Measurements from ENCODE around the gene PCSK4. TPM values are rescaled to one million over a fixed set of nuclear protein-coding genes. Genes with fewer than 3 reads are reported as not detected.
A peak's percentile ranks its signal among the peaks of the same experiment; 100 is the strongest.
"Not testable (repeated sequence)": the region's sequence is repeated elsewhere in the genome, so short reads cannot be mapped to it uniquely, and the experiment has no call there.

Gene PCSK4
- total RNA-seq, 2 donors from 2014 or later: 8.4 to 9.4 TPM

DNA sequence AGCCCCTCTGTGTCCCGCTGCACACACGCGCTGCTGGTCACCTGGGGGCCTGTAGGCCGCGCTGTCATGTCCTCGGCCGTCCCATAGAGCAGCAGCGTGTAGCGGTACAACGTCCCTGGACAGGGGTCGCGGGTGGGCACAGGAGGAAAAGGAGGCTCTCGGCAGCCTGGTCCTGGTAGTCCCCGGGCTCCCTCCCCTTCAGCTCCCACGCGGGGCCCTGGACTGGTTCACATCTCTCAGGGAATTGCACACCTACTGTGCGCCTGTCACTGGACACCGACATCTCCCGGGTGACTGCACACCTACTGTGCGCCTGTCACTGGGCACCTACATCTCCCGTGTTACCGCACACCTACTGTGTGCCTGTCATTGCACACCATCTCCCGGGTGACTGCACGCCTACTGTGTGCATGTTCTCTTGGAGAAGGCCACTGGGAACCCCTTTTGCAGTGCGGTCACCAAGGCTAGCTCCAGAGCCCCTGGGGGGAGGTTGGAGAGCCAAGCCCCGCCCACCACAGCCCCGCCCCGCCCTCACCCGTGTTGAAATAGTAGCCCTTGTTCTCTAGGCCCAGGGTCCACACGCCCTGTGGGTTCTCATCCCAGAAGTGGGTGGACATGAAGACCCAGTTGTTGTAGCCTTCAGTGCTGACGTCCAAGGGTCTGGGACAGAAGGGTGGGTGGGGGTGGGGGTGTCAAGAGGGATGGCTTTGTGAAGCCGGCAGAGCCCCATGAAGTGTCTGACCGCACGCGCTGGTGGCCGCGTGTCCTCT lies 7.6 kb downstream of the PCSK4 start:
- Mint-ChIP-seq H3K36me3 (peaks cover 6% of the 10 kb centered on the region in 2 donors), H3K27ac (no peak overlapping the region), H3K9me3 (no peaks in the 10 kb centered on the region)
- DNase-seq (ENCODE audit: low spot score in 2 of 2) (no peak), ATAC-seq (no peak)

DNA sequence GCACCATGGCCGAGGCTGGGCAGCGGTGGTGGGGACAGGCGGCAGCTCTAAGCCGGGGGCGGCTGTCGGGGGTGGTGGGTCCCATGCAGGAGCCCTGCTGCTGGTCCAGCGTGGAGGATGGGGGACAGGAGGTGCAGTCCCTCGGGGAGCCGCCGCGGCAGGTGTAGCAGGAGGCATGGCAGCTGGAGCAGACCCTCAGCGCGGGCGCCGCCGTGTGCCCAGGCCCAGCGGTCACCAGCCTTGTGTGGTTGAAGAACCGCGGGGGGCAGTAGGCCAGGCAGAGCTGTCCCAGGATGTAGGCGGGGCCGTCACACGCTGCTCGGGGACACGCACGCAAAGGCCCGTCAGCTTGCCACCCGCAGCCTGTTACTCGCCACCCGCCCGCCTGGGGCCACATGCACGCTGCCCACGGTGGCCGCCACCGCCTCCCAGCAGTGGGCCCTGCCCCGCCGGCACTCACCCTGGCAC lies 8.2 kb downstream of the PCSK4 start:
- no peaks in the 10 kb centered on the region for H3K9me3 Mint-ChIP-seq
- ATAC-seq: no peak
- DNase-seq (ENCODE audit: low spot score in 2 of 2): no peak
- no peak overlapping the region for H3K27ac Mint-ChIP-seq
- H3K36me3 Mint-ChIP-seq: peaks cover 6% of the 10 kb centered on the region in 2 donors

DNA sequence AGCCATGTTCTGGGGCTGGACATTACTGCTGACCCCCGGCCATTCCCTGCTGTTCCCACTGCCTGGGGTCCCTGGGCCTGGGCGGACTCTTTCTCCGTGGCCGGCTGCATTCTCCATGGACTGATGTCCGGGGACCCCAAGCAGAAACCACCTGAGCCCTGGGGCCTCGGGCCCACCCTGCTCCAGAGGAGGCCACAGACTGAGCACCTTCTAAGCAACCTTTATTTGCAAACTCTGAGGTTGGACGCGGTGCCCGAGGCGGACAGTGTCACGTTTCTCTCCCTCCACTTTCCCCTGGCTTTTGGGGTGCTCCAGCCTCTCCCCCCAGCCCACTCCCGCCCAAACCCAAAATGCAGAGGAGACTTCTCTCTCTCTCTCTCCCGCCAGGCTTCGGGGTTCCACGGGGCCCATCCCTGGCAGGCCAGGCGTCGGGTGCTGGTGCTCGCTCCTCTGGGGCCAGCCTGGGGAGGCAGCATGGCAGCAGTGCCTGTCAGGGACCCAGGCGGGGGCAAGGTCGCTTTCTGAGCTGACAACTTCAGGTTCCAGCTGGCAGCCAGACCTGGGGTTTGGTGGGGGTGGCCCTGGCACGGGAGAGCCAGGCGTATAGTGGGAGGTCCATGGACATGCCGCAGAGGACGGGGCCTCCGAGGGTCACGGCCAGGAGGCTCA lies 8.8 kb downstream of the PCSK4 start:
- Mint-ChIP-seq H3K27ac (no peak overlapping the region), H3K9me3 (no peaks in the 10 kb centered on the region), H3K36me3 (peaks cover 6% of the 10 kb centered on the region in 2 donors)
- no peak for DNase-seq (ENCODE audit: low spot score in 2 of 2)
- ATAC-seq: no peak

DNA sequence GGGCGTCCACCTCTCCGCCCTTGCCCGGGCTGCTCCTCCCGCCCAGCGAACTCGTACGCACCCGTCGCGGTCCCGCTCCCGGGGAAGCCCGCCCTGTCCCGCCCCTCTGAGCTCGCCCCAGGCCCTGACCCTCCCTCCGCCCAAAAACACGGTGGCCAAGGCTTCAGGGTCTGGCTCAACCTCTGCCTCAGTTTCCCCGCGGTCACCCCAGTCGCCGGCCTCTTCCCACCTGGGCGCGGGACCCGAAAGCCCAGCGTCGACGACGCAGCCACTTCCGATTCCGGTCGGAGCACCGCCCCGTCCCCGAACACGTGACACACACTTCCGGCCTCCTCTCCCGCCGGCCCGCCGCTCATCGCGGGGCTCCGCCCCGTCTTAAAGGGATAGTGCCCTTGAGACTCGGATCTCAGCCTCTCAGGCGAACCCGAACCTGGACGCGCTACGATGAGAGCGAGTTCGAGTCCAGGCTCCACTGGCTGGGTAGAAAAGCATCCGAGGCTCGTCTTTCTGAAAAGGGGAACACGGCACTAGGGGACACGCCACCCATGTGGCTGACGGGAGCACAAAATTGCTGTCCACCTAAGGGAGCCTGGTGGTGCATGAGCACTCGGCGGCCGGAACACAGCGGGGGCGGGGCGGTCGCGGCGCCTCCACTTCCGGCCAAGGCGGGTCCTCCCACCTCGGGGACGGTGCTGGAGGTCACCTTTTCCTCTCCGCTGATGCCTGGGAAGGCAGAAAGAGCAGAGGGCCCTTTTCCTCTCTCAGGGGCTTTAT lies 11.0 kb downstream of the PCSK4 start, which contains the start of gene C19orf25:
C19orf25 (minus strand) TSS at position 282 of the 774 bp plus-strand sequence. CDS start 312 bp downstream, outside the sequence.
- H3K27ac Mint-ChIP-seq: peak within 1 kb of the TSS; percentile 86 to 96
- no peaks in the 10 kb centered on the region for H3K9me3 Mint-ChIP-seq
- ATAC-seq (peak; percentile 98 to 99), DNase-seq (ENCODE audit: low spot score in 2 of 2) (peak; percentile 92 to 94)
- peaks cover 6% of the 10 kb centered on the region in 2 donors for H3K36me3 Mint-ChIP-seq

DNA sequence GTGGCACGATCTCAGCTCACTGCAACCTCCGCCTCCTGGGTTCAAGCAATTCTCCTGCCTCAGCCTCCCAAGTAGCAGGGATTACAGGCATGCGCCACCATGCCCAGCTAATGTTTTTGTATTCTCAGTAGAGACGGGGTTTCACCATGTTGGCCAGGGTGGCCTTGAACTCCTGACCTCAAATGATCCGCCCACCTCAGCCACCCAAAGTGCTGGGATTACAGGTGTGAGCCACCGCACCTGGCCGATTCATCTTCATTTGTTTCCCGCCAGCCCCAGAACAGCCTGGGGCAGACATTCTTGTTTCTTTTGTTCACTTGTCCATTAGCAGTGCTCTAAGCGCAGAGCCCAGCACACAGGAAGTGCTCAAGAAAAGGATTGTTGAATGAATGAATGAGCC lies 13.1 kb downstream of the PCSK4 start:
- H3K27ac Mint-ChIP-seq: peak overlapping the region in 1 of 2 donors; percentile 62
- H3K36me3 Mint-ChIP-seq, ATAC-seq: not testable (repeated sequence)

DNA sequence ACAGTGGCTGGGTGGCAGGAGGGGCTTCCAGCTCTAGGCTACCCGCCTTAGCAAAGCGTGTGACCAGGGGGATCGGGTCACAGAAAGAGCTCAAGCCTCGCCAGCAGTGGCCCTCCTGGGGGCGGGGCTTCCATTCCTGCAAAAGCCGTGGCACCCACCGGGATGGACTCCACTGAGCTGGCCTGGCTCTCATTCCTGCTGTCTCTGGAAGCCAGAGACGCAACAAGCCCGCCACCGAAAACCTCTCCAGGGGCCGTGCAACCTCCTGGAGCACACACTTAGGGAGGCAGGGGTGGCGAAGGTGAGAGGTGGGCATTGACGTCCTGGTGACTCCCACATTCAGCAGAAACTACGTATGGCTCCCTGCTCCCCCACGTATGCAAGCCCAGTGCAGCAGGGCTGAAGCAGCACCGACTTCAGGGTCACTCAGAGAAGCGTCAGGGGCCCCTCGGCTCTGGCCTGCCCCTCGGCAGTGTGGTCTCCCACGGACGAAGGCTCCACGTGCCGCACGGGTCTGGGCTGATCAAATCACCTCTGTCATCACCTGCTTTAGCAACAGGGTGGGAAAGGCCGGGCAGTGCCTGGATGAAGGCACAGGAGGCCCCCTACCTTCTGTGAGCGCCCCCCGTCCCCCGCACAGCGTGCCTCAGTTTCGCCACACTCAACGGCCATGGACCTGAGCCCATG lies 14.3 kb downstream of the PCSK4 start:
- no peak overlapping the region for H3K27ac Mint-ChIP-seq
- H3K36me3 Mint-ChIP-seq: peaks cover 6% of the 10 kb centered on the region in 2 donors
- DNase-seq (ENCODE audit: low spot score in 2 of 2): no peak
- H3K9me3 Mint-ChIP-seq: no peaks in the 10 kb centered on the region
- no peak for ATAC-seq

More for the DNA sequence above, 13.1 kb downstream of the PCSK4 start:
- not testable (repeated sequence) for H3K9me3 Mint-ChIP-seq; DNase-seq (ENCODE audit: low spot score in 2 of 2)

DNA sequence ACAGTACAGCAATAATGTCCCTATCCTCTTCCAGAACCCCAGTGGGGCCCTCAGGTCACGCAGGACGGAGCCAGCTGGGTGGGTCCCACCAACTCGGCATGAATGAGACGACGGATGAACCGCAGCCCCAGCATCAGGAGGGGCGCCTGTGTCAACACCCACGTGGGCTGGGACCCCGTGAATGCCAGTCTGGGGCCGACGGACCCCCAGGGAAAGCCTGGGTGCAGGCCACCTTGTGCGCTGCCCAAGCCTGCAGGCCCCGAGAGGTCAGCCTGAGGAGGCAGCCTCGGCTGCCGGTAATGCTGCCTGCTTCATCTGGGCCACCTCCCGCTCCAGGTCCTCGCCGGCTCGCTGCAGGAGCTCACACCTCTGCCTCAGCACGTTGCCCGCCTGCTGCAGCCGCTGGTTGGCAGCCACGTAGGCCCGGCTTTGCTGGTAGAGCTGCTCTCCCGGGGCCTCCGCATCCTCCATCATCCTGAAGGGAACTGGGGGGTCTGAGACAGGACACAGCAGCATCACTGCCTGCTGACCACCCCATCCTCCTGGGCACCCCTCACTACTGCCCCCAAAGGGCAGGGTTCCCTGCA lies 15.3 kb downstream of the PCSK4 start:
- no peak for ATAC-seq
- no peak for DNase-seq (ENCODE audit: low spot score in 2 of 2)
- no peaks in the 10 kb centered on the region for H3K9me3 Mint-ChIP-seq
- peaks cover 6% of the 10 kb centered on the region in 2 donors for H3K36me3 Mint-ChIP-seq
- no peak overlapping the region for H3K27ac Mint-ChIP-seq

DNA sequence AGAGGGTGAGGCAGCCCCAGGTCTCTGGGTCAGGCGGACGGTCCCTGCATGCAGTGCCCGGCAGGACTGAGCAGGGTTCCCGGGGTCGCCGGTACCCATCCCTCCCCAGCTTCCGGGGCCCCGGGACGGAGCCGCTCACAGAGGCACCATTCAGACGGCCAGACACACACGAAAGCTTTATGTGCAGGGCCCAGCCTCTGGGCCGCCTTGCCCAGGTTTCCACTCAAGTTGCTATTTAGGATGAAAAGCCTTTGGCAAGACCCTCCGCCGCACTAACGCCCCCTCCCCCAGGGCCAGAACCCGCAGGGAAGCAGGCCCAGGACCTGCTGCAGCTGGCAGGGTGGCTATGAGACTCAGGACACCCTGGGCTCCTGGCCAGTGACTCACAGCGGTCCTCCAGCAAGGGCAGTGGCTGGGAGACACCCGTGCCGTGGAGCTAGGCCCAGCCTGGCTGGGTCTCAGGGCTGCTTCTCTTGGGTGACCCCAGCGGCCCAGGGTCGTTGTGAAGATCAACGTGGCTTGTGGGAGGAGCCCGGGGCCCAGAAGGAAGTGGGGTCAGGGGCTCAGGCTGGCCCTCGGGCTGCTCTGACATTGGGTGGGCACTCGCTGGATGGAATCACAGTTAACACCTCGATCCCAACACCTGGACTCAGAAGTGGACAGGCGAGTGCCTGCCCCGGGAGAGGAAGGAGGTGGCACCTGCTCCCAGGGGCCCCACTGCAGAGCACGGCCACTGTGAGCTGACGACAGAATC lies 16.0 kb downstream of the PCSK4 start:
- DNase-seq (ENCODE audit: low spot score in 2 of 2): no peak
- no peaks in the 10 kb centered on the region for H3K9me3 Mint-ChIP-seq
- ATAC-seq: no peak
- no peak overlapping the region for H3K27ac Mint-ChIP-seq
- H3K36me3 Mint-ChIP-seq: peaks cover 5% of the 10 kb centered on the region in 2 donors

DNA sequence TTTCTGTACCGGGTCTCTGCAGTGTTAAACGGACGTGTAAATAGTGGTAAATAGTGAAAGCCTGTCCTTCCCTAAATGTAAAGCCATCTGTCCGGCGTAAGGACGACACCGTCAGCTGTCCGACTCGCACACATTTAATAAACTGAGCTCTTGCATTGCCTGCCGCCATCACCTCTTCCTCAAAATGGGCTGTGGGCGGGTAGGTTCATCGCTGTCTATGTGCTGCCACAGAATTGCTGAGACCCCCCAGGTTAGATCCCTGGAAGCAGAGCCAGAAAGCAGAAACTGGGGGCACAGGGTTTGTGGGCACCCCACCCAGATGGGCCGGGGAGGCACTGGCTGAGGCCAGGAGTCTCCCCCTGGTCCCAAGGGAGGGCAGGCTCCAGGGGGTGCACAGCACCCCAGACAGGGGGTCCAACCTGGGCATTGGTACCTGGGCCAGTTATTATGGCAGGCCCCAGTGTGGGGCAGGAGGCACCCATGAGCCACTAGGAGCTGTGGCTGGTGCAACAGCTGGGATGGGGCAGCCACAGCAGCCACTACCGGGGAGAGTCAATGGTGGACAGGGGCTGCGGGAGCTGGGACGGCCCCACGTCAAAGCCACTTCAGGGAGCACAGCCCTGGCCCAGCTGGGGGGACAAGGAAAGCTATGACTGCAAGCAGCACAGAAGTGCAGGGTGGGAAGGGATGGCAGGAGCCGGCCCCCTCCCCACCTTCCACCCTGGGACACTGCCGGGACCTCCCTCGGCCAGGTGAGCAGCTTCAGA lies 16.9 kb downstream of the PCSK4 start:
- H3K36me3 Mint-ChIP-seq: no peaks in the 10 kb centered on the region

DNA sequence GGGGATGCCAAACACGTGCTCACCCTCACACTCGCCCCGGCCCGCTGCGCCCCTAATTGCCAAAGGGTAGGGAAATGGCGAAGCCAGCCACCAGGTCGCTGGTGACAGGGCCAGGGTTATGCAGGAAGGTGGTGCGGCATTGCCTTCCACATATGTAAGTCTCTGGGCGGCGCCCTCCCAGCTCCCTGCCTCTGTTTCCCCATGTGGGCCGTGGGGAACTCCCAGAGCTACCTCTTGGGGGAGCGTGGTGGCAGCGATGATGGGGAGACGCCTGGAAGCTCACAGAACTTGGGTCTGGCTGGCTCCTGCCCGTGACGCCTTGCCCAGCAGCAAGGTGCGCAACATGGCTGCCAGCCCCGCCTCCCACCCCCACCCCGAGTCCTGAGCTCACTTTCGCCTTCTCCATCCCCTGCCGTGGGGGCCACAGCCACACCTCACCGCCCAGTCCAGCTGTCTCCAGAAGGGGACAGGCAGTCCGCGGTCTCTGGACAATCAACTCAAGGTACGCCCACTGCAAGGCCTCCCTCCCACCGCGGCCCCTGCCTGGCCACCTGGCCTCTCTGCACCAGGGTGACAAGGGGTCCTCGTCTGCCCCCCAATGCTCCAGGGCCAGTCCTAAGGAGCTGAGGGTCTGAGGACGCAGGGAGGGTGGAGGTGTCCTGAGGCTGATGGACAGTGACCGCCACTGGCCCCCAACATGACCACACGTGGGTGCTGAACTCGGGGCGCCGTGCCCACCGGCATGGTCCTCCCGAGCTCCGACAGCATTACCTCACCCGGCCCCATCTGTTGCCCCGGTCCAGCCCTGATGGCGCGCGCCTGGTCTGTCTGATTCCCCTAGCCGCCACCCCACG lies 17.7 kb downstream of the PCSK4 start:
- Mint-ChIP-seq H3K36me3 (no peaks in the 10 kb centered on the region), H3K9me3 (no peaks in the 10 kb centered on the region), H3K27ac (no peak overlapping the region)
- DNase-seq (ENCODE audit: low spot score in 2 of 2): no peak
- ATAC-seq: no peak

More for the DNA sequence above, 16.9 kb downstream of the PCSK4 start:
- no peak overlapping the region for H3K27ac Mint-ChIP-seq
- DNase-seq (ENCODE audit: low spot score in 2 of 2) (no peak), ATAC-seq (no peak)
- no peaks in the 10 kb centered on the region for H3K9me3 Mint-ChIP-seq

DNA sequence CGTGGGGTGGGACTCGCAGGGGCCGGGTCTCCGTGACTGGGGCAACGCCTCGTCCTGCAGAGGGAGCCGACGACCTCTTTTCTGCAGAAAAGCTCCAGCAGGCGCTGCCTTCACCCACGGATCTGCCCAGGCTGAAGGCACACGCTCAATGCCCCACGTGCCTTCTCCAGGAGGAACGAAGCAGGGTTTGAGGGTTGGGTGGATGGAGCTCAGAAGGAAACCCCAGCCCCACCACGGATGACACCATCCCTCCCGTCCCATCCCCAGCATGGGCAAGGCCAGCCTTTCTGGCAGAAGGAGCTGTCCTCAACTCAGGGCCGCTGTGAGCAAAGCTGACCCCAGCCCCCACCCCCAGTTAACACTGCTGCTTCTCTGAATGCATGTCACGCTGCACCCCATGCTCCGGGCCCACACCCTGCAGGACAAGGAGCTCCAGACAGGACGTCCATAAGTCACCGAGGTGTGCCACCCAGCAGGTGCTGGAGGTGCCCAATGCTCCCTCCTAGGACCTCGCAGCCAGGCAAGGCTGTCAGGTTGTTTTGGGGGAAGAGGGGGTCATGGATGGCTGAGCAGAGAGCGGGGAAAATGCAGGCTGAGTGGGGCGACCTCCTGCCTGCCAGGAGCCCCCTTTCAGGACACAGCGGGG lies 18.5 kb downstream of the PCSK4 start:
- DNase-seq (ENCODE audit: low spot score in 2 of 2) (no peak), ATAC-seq (no peak)
- no peaks in the 10 kb centered on the region for H3K36me3 Mint-ChIP-seq
- no peak overlapping the region for H3K27ac Mint-ChIP-seq
- H3K9me3 Mint-ChIP-seq: no peaks in the 10 kb centered on the region

DNA sequence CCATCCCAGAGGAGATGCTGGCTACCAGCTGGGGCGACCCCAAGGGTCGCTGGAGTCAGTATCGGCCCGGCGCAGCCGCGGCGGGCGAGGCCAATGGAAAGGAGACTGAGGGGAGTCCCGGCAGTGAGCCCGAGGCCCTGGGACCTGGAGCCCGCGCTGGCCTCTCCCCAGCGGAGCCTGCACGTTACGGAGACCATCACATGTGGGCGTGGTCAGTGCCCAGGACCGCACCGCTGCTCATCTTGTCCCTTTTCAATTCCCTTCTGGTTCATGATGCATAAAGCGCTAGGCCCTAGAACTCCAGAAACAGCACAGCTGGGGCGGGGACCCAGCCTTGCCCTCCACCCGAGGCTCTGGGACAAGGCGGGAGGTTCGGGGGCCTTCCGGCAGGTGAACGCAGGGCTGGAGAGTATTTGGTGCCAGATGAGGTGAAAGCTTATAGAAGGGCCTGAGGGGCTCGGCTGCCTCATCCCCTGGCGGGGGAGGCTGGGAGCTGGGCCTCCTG lies 19.1 kb downstream of the PCSK4 start:
- no peak overlapping the region for H3K27ac Mint-ChIP-seq
- H3K36me3 Mint-ChIP-seq: no peaks in the 10 kb centered on the region
- no peaks in the 10 kb centered on the region for H3K9me3 Mint-ChIP-seq
- no peak for DNase-seq (ENCODE audit: low spot score in 2 of 2)
- ATAC-seq: peak; percentile 41 to 44

DNA sequence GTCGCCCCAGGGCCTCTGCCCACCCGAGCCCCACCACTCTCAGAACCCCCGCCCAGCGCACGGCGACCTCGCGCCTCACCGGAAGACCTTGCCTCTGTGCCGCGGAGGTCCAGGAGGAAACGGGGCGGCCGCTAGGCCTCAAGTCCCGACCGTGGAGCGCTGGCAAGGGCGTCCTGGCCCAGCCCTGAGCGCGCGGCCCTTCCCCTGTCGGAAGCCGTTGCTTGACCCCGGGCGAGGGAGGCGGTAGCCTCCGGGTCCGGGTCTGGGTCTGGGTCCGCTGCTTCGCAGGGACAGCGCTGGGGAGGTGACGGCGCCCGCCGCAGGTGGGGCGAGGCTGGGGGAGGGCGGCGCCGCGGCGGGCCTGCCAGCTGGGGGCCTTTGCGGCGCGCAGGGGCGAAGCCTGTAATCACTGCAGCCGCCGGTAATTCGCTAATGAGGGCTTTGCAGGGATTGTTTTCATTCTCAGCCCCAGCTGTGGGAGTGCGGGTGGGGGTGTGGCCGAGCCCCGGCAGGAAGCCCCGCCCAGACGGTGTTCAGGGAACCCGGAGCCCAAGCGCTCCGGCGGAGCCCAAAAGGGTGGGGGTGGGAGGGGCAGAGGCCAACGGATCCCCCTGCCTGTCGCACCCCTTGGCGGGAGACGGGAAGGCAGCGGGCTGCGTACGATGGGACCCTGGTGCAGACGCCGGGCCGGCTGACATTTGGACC lies 19.7 kb downstream of the PCSK4 start:
- H3K9me3 Mint-ChIP-seq: no peaks in the 10 kb centered on the region
- H3K36me3 Mint-ChIP-seq: no peaks in the 10 kb centered on the region
- ATAC-seq (peak; percentile 43 to 68), DNase-seq (ENCODE audit: low spot score in 2 of 2) (peak in 1 of 2 donors; percentile 67)
- no peak overlapping the region for H3K27ac Mint-ChIP-seq

All from activated naive CD4-positive, alpha-beta T cell treated with anti-CD3 and anti-CD28 coated beads, Interleukin-2, amount 50 U/mL, for 72 hours (primary cell).